Activated T-helper 1 cell treated with anti-CD3 and anti-CD28 coated beads, Interleukin-2, amount 50 U/mL, for 16 hours (primary cell): Measurements from ENCODE around the gene EXOSC2.
A peak's percentile ranks its signal among the peaks of the same experiment; 100 is the strongest.

ENCODE experiments used
- DNase-seq, 2 donors: peaks; one replicate each; pipeline ENCODE4 v3.0.0-alpha.2; 2020; ENCODE audit warnings: low read depth in 1 of 2, low spot score in 1 of 2

The EXOSC2 gene

GRCh38 chr9:130693426-130694191, at the start of gene EXOSC2:
EXOSC2 (plus strand) TSS chr9:130693780; CDS start chr9:130693792, 12 bp downstream.
- peak; percentile 95 to 96 for DNase-seq

GRCh38 chr9:130651221-130651620, 42.4 kb upstream of the EXOSC2 start:
- DNase-seq, result no peak

- no peak for DNase-seq
Observed at GRCh38 chr9:130651752-130652151, 41.8 kb upstream of the EXOSC2 start.

GRCh38 chr9:130654879-130655278, 38.7 kb upstream of the EXOSC2 start:
- DNase-seq, result no peak

- no peak for DNase-seq
Observed at GRCh38 chr9:130658893-130659698, 34.5 kb upstream of the EXOSC2 start.

GRCh38 chr9:130659699-130660248, 33.8 kb upstream of the EXOSC2 start:
- no peak for DNase-seq

GRCh38 chr9:130660326-130660682, 33.3 kb upstream of the EXOSC2 start:
- DNase-seq, result no peak

GRCh38 chr9:130660683-130661450, 32.7 kb upstream of the EXOSC2 start:
- DNase-seq, result no peak

GRCh38 chr9:130661451-130662098, 32.0 kb upstream of the EXOSC2 start:
- DNase-seq, result no peak

- no peak for DNase-seq
Observed at GRCh38 chr9:130662099-130662969, 31.2 kb upstream of the EXOSC2 start.

- DNase-seq, result no peak
Observed at GRCh38 chr9:130662970-130663257, 30.7 kb upstream of the EXOSC2 start.

- DNase-seq, result no peak
Observed at GRCh38 chr9:130663258-130663976, 30.2 kb upstream of the EXOSC2 start.

- DNase-seq, result no peak
Observed at GRCh38 chr9:130663977-130664250, 29.7 kb upstream of the EXOSC2 start.

- no peak for DNase-seq
Observed at GRCh38 chr9:130664251-130665028, 29.1 kb upstream of the EXOSC2 start, which contains the start of gene PRDM12. PRDM12 (plus strand) TSS chr9:130664594; CDS start chr9:130664654, 60 bp downstream.

GRCh38 chr9:130665029-130665430, 28.6 kb upstream of the EXOSC2 start:
- DNase-seq, result no peak

GRCh38 chr9:130665431-130666392, 27.9 kb upstream of the EXOSC2 start:
- no peak for DNase-seq

- no peak for DNase-seq
Observed at GRCh38 chr9:130666393-130667119, 27.0 kb upstream of the EXOSC2 start.
